Measurements from ENCODE around the gene AGTRAP.

DNA sequence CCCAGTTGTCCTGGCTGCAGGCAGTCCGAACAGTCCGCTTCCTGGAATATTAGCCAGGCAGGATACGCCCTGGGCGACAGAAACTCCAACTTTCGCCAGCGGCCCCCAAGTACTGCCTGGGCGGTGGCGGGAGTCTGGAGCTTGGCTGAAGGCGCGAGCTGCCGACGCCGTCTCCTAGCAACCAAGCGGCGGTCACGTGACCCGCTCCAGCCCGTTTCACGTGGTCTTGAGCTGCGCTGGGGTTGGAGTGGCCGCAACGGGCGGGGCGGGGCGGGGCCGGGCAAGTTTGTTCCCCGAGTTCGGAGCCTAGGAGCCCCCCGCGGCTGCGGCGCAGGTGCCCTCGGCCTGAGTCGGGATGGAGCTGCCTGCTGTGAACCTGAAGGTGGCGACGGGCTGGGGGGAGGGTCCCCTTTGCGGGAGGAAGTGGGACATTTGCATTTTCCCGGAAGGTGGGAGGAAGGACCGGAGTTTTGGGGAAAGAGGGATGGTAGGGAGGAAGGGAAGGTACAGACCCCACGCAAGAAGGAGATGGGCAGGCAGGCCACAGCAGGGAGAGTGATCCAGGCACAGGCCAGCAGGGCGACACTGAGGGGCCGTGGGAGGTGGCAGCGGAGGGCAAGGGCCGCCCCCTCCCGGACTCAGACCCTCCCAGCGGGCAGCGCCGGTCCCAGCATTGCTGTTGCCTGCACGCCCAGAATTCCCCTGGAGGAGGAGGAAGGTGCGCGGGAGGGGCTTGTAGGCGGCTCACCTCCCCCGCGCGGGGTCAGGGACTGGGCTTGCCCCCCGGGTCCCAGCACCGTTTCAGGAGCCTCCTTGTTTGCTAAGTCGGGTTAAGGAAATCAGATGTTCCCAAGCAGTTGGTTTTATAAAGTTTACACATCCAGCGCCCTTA lies at the start of gene AGTRAP:
- TF ChIP-seq, protein P1, sequence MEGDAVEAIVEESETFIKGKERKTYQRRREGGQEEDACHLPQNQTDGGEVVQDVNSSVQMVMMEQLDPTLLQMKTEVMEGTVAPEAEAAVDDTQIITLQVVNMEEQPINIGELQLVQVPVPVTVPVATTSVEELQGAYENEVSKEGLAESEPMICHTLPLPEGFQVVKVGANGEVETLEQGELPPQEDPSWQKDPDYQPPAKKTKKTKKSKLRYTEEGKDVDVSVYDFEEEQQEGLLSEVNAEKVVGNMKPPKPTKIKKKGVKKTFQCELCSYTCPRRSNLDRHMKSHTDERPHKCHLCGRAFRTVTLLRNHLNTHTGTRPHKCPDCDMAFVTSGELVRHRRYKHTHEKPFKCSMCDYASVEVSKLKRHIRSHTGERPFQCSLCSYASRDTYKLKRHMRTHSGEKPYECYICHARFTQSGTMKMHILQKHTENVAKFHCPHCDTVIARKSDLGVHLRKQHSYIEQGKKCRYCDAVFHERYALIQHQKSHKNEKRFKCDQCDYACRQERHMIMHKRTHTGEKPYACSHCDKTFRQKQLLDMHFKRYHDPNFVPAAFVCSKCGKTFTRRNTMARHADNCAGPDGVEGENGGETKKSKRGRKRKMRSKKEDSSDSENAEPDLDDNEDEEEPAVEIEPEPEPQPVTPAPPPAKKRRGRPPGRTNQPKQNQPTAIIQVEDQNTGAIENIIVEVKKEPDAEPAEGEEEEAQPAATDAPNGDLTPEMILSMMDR (IDR thresholded peaks at IDR 0.05; ENCODE audit: poor library complexity): no peak
- TF ChIP-seq EZH2 (IDR thresholded peaks at IDR 0.05; ENCODE audit: borderline replicate concordance) (no peak), EZH2phosphoT487 (IDR thresholded peaks at IDR 0.05; ENCODE audit: low read depth, severe bottlenecking, unreplicated experiment) (no peak)

All from hepatocyte (in vitro differentiated cells).